ENCODE data around the gene USF2. TPM values are rescaled to one million over a fixed set of nuclear protein-coding genes. Genes with fewer than 3 reads are reported as not detected.
A peak's percentile ranks its signal among the peaks of the same experiment; 100 is the strongest.

The USF2 gene
- polyA plus RNA-seq, 2 of the 4 experiments (the other 2 are of a cell fraction), result 118 to 141 TPM

DNA sequence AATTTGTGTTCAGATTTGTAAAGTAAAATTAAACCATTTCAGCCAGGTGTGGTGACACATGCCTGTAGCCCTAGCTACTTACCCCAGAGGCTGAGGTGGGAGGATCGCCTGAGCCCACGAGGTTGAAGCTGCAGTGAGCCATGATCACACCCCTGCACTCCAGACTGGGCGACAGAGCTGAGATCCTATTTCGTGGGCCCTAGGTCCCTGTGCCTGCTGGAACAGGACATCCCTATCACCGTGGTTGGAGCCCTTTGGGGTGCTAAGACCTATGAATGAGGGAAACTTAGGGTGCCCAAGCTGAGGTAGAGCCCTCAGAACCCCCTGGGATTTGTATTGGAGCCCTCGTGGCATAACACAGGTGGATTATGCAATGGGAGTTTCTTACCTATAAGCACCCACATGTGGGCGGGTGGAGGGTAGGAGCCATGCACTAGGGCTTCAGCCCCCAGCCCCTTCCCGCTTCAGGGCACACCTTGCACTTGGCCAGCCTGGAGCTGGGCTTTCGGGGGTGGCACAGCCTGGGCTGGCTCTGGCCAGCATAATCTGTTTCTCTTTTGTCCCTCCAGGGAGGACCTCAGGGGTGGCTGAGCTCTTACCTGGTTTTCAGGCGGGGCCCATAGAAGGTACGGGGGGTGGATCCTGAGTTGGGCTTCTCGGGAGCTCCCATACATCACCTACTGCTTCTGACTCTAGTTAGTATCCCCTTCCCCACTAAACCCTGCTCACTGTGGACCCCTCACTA is 7.2 kb upstream of the USF2 start:
- ChIA-PET POLR2A (interaction anchor here (0.6 to 1.2 kb wide), 3 partner anchors 8 to 1222 kb away, joined by 3 to 4 read pairs (median 3); no protein-coding TSS in a partner anchor), CTCF (interaction anchor here (0.6 to 4.2 kb wide), 9 partner anchors 11 to 424 kb away, joined by 3 to 11 read pairs (median 3); no protein-coding TSS in a partner anchor)
- Histone ChIP-seq H3K4me2 (no peak overlapping the region), H3K4me1 (peaks cover 2% of the 10 kb centered on the region), H3K9me3 (no peaks in the 10 kb centered on the region), H3K4me3 (no peak overlapping the region), H3K27ac (no peak overlapping the region)
- ATAC-seq (peak in 1 of 2 experiments; percentile 6; a peak in 3 of 6 replicates), DNase-seq (ENCODE audit: low read depth in 1 of 2, low spot score in 1 of 2) (no peak), FAIRE-seq (peak; percentile 7)
- 65% methylated on average over 12 of the region's 12 CpGs for WGBS (ENCODE audit: missing lambda C conversion rate)
- no peak for TF ChIP-seq JUN (IDR thresholded peaks at IDR 0.05)
- peak in 1 of 2 experiments; percentile 27; a peak in 1 of 4 replicates for TF ChIP-seq CEBPB (IDR thresholded peaks at IDR 0.05)

DNA sequence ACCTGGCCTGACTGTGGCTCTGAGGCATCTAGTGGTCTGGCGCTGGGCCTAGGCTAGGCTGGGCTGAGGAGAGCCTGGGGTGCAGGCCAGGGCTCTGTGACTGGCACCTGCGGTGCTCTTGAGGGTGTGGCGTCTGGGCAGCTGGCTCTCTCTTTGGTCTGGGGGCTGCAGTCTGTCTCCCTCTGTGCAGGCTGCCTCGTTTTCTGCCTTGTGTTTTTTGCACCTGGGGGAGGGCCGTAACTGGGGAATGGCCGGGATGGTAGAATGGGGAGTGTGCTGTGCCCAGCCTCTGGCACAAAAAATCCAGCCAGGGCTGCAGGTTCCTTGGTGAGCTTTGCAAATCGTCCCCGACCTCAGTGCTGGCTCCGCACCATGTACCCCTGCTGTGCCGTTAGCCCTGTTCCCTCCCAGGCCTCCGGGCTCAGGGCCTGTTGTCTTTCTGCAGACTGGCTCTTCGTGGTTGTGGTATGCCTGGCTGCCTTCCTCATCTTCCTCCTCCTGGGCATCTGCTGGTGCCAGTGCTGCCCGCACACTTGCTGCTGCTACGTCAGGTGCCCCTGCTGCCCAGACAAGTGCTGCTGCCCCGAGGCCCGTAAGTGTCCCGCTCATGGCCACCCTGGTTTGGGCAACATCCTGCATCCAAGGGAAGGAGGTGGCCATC is 6.5 kb upstream of the USF2 start:
- peak in 1 of 2 experiments; percentile 15; a peak in 3 of 6 replicates for ATAC-seq
- no peak for FAIRE-seq
- no peak for DNase-seq (ENCODE audit: low read depth in 1 of 2, low spot score in 1 of 2)
- peak; percentile 22 for TF ChIP-seq POLR2A (IDR thresholded peaks at IDR 0.05; ENCODE audit: low read length)
- TF ChIP-seq SMC3 (IDR thresholded peaks at IDR 0.05), result no peak
- no peak for TF ChIP-seq RNF2 (IDR thresholded peaks at IDR 0.05; ENCODE audit: borderline replicate concordance, low read depth)
- no peak for TF ChIP-seq TFCP2L1 (CRISPR knock-in tag; IDR thresholded peaks at IDR 0.05)
- TF ChIP-seq, protein P1, sequence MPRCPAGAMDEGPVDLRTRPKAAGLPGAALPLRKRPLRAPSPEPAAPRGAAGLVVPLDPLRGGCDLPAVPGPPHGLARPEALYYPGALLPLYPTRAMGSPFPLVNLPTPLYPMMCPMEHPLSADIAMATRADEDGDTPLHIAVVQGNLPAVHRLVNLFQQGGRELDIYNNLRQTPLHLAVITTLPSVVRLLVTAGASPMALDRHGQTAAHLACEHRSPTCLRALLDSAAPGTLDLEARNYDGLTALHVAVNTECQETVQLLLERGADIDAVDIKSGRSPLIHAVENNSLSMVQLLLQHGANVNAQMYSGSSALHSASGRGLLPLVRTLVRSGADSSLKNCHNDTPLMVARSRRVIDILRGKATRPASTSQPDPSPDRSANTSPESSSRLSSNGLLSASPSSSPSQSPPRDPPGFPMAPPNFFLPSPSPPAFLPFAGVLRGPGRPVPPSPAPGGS (IDR thresholded peaks at IDR 0.05), result no peak
- no peak for TF ChIP-seq BHLHE40 (IDR thresholded peaks at IDR 0.05; ENCODE audit: low read depth, low read length)
- Histone ChIP-seq H3K4me1 (peaks cover 6% of the 10 kb centered on the region), H3K4me3 (no peak overlapping the region), H3K9me3 (no peaks in the 10 kb centered on the region), H3K4me2 (no peak overlapping the region), H3K27ac (no peak overlapping the region)
- POLR2A ChIA-PET, result no interaction called here
- CTCF ChIA-PET, result interaction anchor here (0.7 to 4.2 kb wide), 6 partner anchors 11 to 425 kb away, joined by 3 to 11 read pairs (median 4); no protein-coding TSS in a partner anchor
- WGBS (ENCODE audit: missing lambda C conversion rate), result 73% methylated on average over 17 of the region's 17 CpGs

DNA sequence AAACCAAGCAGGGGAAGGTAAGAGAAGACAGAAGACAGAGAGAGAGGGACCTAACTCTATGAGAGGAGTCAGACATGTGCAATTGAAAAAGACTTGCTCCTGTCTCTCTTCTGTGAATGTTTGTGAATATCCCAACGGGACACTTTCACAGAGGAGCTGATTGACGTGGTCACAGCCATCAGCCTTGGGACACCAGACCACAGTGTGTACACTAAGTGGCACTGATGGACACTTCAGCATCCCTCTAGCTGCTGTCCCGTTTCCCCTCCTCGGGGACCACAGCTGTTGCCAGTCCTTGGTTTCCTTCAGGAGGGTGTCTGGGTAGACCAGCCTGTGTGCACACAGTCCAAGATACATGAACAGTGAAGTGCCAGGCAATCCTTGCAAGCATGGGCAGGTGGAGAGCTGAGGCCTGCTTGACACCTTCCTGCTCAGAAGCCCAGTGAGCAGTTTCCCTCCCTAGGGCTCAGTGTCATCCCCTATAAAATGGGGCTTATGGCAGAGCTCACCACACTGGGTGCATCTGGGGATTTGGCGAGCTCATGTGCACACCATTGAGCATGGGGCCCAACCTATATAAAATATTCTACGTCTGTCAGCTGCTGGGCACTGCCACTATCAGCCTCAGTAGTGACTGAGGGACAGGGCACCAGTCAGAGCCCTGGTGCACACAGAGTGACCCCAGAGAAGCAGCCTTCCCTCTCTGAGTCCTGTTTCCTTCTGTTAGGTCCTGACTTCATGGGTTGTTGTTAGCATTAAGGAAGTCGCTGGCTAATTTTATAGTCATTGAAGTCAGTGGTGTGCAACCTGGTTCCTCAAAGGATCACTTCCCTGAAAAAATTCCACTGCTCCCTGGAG is 4.3 kb upstream of the USF2 start:
- ChIA-PET CTCF (interaction anchor here (0.6 to 4.2 kb wide), 17 partner anchors 8 to 863 kb away, joined by 3 to 11 read pairs (median 4); partner anchors contain the start of gene FXYD3), POLR2A (interaction anchor here (0.5 to 1.2 kb wide), 3 partner anchors 11 to 258 kb away, joined by 3 to 4 read pairs (median 4); no protein-coding TSS in a partner anchor)
- TF ChIP-seq EP300 (IDR thresholded peaks at IDR 0.05) (no peak), CBX2 (IDR thresholded peaks at IDR 0.05; ENCODE audit: borderline replicate concordance, low read depth) (no peak), EHF (CRISPR knock-in tag; IDR thresholded peaks at IDR 0.05) (no peak), ZSCAN20 (CRISPR knock-in tag; IDR thresholded peaks at IDR 0.05) (no peak), GATA3 (IDR thresholded peaks at IDR 0.05; ENCODE audit: borderline replicate concordance) (no peak), JUN (IDR thresholded peaks at IDR 0.05) (peak; percentile 20 to 43; a peak in 2 of 5 replicates), BHLHE40 (IDR thresholded peaks at IDR 0.05; ENCODE audit: low read depth, low read length) (no peak), POLR2A (IDR thresholded peaks at IDR 0.05; ENCODE audit: low read length) (peak; percentile 42)
- TF ChIP-seq, protein P2, sequence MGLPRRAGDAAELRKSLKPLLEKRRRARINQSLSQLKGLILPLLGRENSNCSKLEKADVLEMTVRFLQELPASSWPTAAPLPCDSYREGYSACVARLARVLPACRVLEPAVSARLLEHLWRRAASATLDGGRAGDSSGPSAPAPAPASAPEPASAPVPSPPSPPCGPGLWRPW (IDR thresholded peaks at IDR 0.05), result no peak
- TF ChIP-seq, protein P3, sequence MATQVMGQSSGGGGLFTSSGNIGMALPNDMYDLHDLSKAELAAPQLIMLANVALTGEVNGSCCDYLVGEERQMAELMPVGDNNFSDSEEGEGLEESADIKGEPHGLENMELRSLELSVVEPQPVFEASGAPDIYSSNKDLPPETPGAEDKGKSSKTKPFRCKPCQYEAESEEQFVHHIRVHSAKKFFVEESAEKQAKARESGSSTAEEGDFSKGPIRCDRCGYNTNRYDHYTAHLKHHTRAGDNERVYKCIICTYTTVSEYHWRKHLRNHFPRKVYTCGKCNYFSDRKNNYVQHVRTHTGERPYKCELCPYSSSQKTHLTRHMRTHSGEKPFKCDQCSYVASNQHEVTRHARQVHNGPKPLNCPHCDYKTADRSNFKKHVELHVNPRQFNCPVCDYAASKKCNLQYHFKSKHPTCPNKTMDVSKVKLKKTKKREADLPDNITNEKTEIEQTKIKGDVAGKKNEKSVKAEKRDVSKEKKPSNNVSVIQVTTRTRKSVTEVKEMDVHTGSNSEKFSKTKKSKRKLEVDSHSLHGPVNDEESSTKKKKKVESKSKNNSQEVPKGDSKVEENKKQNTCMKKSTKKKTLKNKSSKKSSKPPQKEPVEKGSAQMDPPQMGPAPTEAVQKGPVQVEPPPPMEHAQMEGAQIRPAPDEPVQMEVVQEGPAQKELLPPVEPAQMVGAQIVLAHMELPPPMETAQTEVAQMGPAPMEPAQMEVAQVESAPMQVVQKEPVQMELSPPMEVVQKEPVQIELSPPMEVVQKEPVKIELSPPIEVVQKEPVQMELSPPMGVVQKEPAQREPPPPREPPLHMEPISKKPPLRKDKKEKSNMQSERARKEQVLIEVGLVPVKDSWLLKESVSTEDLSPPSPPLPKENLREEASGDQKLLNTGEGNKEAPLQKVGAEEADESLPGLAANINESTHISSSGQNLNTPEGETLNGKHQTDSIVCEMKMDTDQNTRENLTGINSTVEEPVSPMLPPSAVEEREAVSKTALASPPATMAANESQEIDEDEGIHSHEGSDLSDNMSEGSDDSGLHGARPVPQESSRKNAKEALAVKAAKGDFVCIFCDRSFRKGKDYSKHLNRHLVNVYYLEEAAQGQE (IDR thresholded peaks at IDR 0.05), result no peak
- Histone ChIP-seq H3K4me1 (peaks cover 6% of the 10 kb centered on the region), H3K4me2 (no peak overlapping the region), H3K27ac (no peak overlapping the region), H3K9me3 (no peaks in the 10 kb centered on the region), H3K4me3 (no peak overlapping the region)
- DNase-seq (ENCODE audit: low read depth in 1 of 2, low spot score in 1 of 2), result no peak
- peak; percentile 81 for FAIRE-seq
- 87% methylated on average over 7 of the region's 7 CpGs for WGBS (ENCODE audit: missing lambda C conversion rate)
- no peak for ATAC-seq

Data from A549 (cell line).